ENCODE measurements around the gene ANGPTL8. TPM values are rescaled to one million over a fixed set of nuclear protein-coding genes. Genes with fewer than 3 reads are reported as not detected.

The ANGPTL8 gene
- total and polyA plus RNA-seq, 2 of the 13 experiments (the other 11 are each of a cell fraction or from before 2014, with no cell fraction given), result 27.3 to 243 TPM

- TF ChIP-seq ZNF691 (CRISPR knock-in tag; IDR thresholded peaks at IDR 0.05; ENCODE audit: borderline replicate concordance, low read depth), result no peak
- no peak for TF ChIP-seq PATZ1 (CRISPR knock-in tag; IDR thresholded peaks at IDR 0.05)
- no peak for TF ChIP-seq FOXA1 (IDR thresholded peaks at IDR 0.05)
- no peak for TF ChIP-seq FOXA1 (CRISPR knock-in tag; IDR thresholded peaks at IDR 0.05)
- TF ChIP-seq MNT (IDR thresholded peaks at IDR 0.05), result peak; percentile 44
- no peak for TF ChIP-seq ZNF17 (CRISPR knock-in tag; IDR thresholded peaks at IDR 0.05)
- no peak for TF ChIP-seq JUNB (CRISPR knock-in tag; IDR thresholded peaks at IDR 0.05; ENCODE audit: borderline replicate concordance)
- TF ChIP-seq NRL (CRISPR knock-in tag; IDR thresholded peaks at IDR 0.05; ENCODE audit: borderline replicate concordance), result no peak
- no peak for TF ChIP-seq ZNF597 (CRISPR knock-in tag; IDR thresholded peaks at IDR 0.05)
- TF ChIP-seq KLF16 (CRISPR knock-in tag; IDR thresholded peaks at IDR 0.05), result no peak
- TF ChIP-seq ZNF766 (CRISPR knock-in tag; IDR thresholded peaks at IDR 0.05; ENCODE audit: borderline replicate concordance), result no peak
- no peak for TF ChIP-seq ZNF331 (CRISPR knock-in tag; IDR thresholded peaks at IDR 0.05)
Observed at GRCh38 chr19:11257846-11258380, 18.5 kb downstream of the ANGPTL8 start (continued).

All from HepG2 (cell line).